ENCODE results near the gene TNFSF11. TPM values are rescaled to one million over a fixed set of nuclear protein-coding genes. Genes with fewer than 3 reads are reported as not detected.

TNFSF11 gene
- polyA plus RNA-seq, 6 donors from 2014 or later = not detected

GRCh38 chr13:42569576-42570344, 4.2 kb upstream of the TNFSF11 start:
- DNase-seq (no peak), ATAC-seq (ENCODE audit: low read depth in 2 of 2) (no peak)
- Mint-ChIP-seq H3K4me1 (peaks cover 6 to 11% (median 9%) of the 10 kb centered on the region in 3 donors), H3K9me3 (peaks cover 0 to 13% (median 5%) of the 10 kb centered on the region in 7 donors), H3K27me3 (peaks cover 4 to 17% (median 10%) of the 10 kb centered on the region in 3 donors), H3K4me3 (peak overlapping the region in 1 of 8 donors; percentile 82), H3K27ac (no peak overlapping the region), H3K36me3 (peaks cover 0 to 2% of the 10 kb centered on the region in 2 donors)

DNA sequence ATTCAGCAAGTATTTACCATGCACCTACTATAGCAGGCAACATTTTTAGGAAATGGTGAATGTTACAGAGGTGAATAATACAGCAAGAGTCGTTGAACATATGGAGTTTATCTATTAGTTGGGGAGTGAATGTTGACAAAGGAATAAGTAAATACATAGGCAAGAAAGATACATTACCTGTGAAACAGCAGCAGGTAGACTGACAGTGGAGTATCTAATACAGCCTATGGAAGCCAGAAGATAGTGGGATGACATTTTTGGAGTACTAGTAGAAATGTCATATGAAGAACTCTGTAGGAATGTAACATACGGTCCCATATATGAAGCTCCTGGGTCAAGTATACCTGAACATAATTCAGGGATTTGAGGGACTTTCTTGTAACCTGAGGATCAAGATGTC, 2.1 kb upstream of the TNFSF11 start:
- Mint-ChIP-seq H3K36me3 (no peaks in the 10 kb centered on the region), H3K4me3 (no peak overlapping the region), H3K27me3 (peaks cover 10 to 25% (median 12%) of the 10 kb centered on the region in 3 donors), H3K27ac (no peak overlapping the region), H3K9me3 (peaks cover 0 to 11% (median 5%) of the 10 kb centered on the region in 7 donors), H3K4me1 (peaks cover 14 to 17% (median 16%) of the 10 kb centered on the region in 3 donors)
- no peak for ATAC-seq (ENCODE audit: low read depth in 2 of 2)
- DNase-seq = no peak

- peak; percentile 79 to 81 for ATAC-seq (ENCODE audit: low read depth in 2 of 2)
- Mint-ChIP-seq H3K4me3 (peak overlapping the region; percentile 79 to 91 (median 86)), H3K36me3 (no peaks in the 10 kb centered on the region), H3K9me3 (peaks cover 0 to 11% (median 5%) of the 10 kb centered on the region in 7 donors), H3K4me1 (peaks cover 14 to 17% (median 14%) of the 10 kb centered on the region in 3 donors), H3K27ac (peak overlapping the region in 4 of 6 donors; percentile 69 to 86 (median 75)), H3K27me3 (peaks cover 26 to 43% (median 30%) of the 10 kb centered on the region in 3 donors)
- peak; percentile 22 for DNase-seq
Measured at GRCh38 chr13:42574435-42575311, 721 bp downstream of the TNFSF11 start.

- no peak overlapping the region for H3K27ac Mint-ChIP-seq
- peaks cover 30 to 46% (median 31%) of the 10 kb centered on the region in 3 donors for H3K27me3 Mint-ChIP-seq
- no peak for ATAC-seq (ENCODE audit: low read depth in 2 of 2)
Measured at GRCh38 chr13:42575938-42576337, 2.0 kb downstream of the TNFSF11 start.

GRCh38 chr13:42577538-42577937, 3.6 kb downstream of the TNFSF11 start:
- Mint-ChIP-seq H3K9me3 (peaks cover 0 to 3% (median 0%) of the 10 kb centered on the region in 7 donors), H3K36me3 (no peaks in the 10 kb centered on the region), H3K27ac (no peak overlapping the region), H3K27me3 (peaks cover 30 to 43% (median 36%) of the 10 kb centered on the region in 3 donors), H3K4me3 (no peak overlapping the region), H3K4me1 (peaks cover 14 to 17% (median 14%) of the 10 kb centered on the region in 3 donors)
- no peak for ATAC-seq (ENCODE audit: low read depth in 2 of 2)
- DNase-seq = no peak

More at GRCh38 chr13:42575938-42576337, 2.0 kb downstream of the TNFSF11 start:
- no peaks in the 10 kb centered on the region for H3K36me3 Mint-ChIP-seq
- H3K4me1 Mint-ChIP-seq = peaks cover 14 to 17% (median 14%) of the 10 kb centered on the region in 3 donors
- H3K9me3 Mint-ChIP-seq = peaks cover 0 to 11% (median 4%) of the 10 kb centered on the region in 7 donors
- peak overlapping the region in 3 of 8 donors; percentile 9 to 79 (median 39) for H3K4me3 Mint-ChIP-seq
- no peak for DNase-seq

DNA sequence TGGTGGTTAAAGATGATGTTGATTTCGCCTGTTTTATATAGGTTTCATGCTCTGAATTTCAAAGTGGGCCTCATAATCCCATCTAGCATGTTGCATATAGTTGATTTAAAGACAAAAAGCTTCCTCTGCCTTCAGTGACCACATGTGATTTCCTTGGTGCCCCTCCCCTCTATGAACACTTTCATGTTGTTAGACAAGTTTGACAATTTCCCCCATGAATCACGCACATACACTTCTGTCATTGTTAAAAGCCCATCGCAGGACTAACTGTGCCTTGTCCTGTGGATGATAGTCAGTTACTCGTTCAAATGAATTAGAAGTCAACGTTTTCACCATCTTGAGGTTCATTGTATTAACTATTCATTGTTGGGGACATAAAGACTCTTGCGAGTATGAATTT, 6.7 kb downstream of the TNFSF11 start:
- H3K27me3 Mint-ChIP-seq = peaks cover 18 to 35% (median 25%) of the 10 kb centered on the region in 3 donors
- H3K27ac Mint-ChIP-seq = no peak overlapping the region
- ATAC-seq (ENCODE audit: low read depth in 2 of 2) = no peak
- no peaks in the 10 kb centered on the region for H3K9me3 Mint-ChIP-seq
- DNase-seq = no peak
- no peaks in the 10 kb centered on the region for H3K36me3 Mint-ChIP-seq
- H3K4me3 Mint-ChIP-seq = no peak overlapping the region
- H3K4me1 Mint-ChIP-seq = no peaks in the 10 kb centered on the region

DNA sequence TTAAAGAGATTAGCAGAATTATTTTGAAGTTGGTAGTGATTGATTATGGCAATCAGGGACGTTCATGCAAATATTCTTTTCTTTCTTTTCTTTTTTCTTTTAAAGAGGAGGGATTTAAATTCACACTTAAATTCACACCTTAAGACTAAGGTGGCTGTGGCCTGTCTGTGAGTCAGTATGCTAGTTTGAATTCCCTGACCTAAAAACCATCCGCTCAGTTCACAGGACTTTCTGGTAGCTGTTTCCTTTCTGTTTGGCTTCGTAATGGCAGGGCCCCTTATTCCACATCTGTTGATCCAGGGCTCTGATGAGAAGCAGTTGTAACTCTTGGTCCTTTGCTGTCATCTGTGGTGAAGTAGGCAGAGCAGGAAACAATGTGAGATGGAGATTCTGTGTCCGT, 7.5 kb downstream of the TNFSF11 start:
- DNase-seq = no peak
- H3K27ac Mint-ChIP-seq = no peak overlapping the region
- H3K27me3 Mint-ChIP-seq = peaks cover 18 to 31% (median 25%) of the 10 kb centered on the region in 3 donors
- H3K4me3 Mint-ChIP-seq = no peak overlapping the region
- H3K36me3 Mint-ChIP-seq = no peaks in the 10 kb centered on the region
- no peak for ATAC-seq (ENCODE audit: low read depth in 2 of 2)
- H3K4me1 Mint-ChIP-seq = no peaks in the 10 kb centered on the region
- no peaks in the 10 kb centered on the region for H3K9me3 Mint-ChIP-seq

DNA sequence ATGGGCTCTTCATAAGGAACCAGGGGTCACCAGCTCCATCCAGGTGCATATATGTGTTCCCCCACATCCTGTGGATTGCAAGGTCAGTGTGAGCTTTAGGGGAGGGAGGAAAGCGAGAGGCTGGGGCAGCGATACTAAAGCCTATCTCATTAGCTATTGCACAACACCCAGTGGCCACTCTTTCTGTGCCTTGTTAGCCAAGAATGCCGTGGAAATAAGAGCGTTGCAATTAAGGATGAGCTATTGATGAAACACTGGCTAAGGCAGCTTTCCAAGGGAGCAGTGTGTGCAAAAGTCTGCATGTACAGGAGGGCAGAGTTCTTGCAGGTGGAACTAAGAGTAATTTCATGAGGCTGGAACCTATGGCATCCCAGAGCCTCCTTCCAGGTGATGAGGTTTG, 17.6 kb downstream of the TNFSF11 start:
- no peak overlapping the region for H3K4me3 Mint-ChIP-seq
- DNase-seq (no peak), ATAC-seq (ENCODE audit: low read depth in 2 of 2) (no peak)
- no peaks in the 10 kb centered on the region for H3K4me1 Mint-ChIP-seq
- H3K36me3 Mint-ChIP-seq = no peaks in the 10 kb centered on the region
- H3K27me3 Mint-ChIP-seq = peaks cover 18 to 42% (median 18%) of the 10 kb centered on the region in 3 donors
- H3K9me3 Mint-ChIP-seq = no peaks in the 10 kb centered on the region
- H3K27ac Mint-ChIP-seq = no peak overlapping the region

DNA sequence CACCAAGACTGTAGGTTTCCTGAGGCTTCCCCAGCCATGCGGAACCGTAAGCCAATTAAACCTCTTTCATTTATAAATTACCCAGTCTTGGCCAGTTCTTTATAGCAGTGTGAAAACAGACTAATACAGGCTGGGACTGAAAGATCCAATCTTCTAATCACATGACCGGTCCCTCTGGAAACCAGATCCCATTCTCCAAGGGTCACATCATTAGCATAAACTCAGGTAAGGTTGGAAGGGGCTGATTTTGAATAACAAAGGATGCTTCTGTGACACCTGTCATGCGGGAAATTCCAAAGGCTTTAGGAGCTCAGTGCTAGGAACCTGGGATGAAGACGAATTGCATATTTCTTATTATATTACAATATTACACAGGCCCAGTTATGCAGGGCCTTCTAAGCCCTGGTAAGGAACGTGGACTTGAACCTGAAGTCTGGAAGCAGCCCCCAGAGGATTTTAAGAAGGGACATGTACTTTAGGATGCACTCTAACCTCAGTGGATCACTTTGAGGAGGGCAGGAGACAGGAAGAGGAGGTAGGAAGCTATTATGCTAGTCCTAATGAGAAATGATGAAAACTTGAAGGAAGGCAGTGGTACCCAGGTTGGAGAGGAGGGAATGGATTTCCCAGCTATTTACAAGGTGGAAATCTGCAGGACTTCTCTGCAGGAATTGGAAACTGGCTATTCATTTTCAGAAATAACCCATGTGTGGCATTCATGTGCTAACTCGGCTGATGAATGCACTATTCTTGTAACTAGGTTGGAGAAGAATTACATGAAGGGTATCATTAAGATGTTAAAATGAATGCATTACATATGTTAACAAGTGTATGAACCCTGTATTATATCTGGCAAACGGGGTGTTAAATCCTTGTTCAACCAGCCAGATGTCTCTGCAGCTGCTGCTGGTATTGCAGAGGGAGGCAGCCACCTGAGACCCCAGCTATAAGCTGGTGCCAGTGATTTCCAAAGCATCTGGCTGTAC, 19.3 kb downstream of the TNFSF11 start:
- no peak for DNase-seq
- Mint-ChIP-seq H3K4me3 (no peak overlapping the region), H3K27ac (no peak overlapping the region), H3K36me3 (no peaks in the 10 kb centered on the region), H3K4me1 (no peaks in the 10 kb centered on the region), H3K27me3 (peaks cover 18 to 39% (median 18%) of the 10 kb centered on the region in 3 donors), H3K9me3 (no peaks in the 10 kb centered on the region)
- no peak for ATAC-seq (ENCODE audit: low read depth in 2 of 2)

DNA sequence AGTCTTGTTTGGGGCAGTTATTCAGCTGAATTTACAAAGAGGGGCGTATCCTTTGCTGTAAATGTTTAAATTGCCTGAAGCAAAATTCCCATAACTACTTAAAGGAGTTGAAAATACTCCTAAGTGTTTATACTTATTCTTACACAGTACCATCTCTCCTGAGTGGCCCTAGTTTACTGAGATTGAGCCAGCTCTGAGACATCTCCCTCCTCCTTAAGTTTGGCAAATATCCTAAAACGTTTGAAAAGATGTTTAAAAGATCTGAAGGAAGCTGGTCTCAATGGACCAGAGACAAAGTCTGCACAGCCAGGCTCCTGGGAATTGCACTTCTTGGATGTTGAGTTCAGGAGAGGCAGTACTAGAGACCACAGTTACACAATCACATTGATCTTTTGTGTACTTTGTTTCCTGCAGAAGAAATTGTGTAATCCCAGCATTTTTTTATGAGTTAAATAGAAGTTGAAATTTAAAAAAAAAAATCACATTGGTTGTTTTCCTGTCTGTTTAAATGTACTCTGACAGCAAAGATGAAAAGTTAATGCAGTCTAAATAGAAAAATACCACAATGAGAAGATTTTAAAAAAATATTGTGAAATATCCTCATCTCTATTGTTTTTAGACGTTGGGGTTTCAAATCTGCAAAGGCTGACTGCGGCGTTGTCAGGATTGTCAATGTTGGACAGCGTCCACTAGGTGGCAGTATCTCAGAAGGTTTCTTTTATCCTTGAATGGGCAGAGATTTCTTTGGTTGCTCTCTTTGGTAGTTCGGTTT, 20.7 kb downstream of the TNFSF11 start:
- H3K27ac Mint-ChIP-seq = no peak overlapping the region
- peaks cover 14 to 28% (median 26%) of the 10 kb centered on the region in 3 donors for H3K27me3 Mint-ChIP-seq
- peak; percentile 34 to 52 for ATAC-seq (ENCODE audit: low read depth in 2 of 2)
- H3K36me3 Mint-ChIP-seq = no peaks in the 10 kb centered on the region
- H3K4me3 Mint-ChIP-seq = no peak overlapping the region
- peak; percentile 22 for DNase-seq
- no peaks in the 10 kb centered on the region for H3K9me3 Mint-ChIP-seq
- H3K4me1 Mint-ChIP-seq = no peaks in the 10 kb centered on the region

DNA sequence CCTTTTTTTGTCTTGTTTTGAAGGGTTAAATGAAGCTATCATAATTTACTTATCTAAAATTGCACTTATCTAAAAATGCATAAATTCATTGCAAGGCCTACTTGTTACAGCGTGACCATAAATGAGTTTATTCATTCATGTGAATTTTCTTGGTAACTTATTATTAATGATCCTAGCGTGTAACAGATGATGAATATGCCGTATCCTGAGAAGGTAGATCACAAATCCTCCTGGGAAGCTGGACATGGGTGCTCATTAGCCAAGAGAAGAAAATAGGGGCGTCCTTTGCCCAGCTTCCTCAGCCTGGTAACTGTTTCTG, 21.3 kb downstream of the TNFSF11 start:
- Mint-ChIP-seq H3K4me1 (no peaks in the 10 kb centered on the region), H3K9me3 (no peaks in the 10 kb centered on the region), H3K27ac (peak overlapping the region in 1 of 6 donors; percentile 38), H3K36me3 (no peaks in the 10 kb centered on the region), H3K27me3 (peaks cover 13 to 33% (median 26%) of the 10 kb centered on the region in 3 donors), H3K4me3 (no peak overlapping the region)
- DNase-seq (no peak), ATAC-seq (ENCODE audit: low read depth in 2 of 2) (no peak)

DNA sequence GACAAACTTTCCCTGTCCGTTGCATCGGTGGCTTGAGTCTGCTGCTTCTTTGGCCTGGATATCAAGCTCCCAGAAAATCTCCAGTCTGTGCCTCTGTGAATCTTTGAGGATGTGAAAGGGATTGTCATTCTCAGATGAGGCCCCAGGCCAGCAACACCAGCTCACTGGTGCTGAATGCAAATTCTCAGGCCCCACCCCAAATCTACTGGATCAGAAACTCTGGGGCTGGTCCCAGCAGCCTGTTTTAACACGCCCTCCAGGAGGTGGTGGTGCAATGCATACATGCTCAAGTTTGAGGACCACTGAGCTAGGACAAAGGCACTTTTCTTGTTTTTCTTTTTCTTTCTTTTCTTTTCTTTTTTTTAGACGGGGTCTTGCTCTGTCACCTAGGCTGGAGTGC, 23.6 kb downstream of the TNFSF11 start:
- DNase-seq (no peak), ATAC-seq (ENCODE audit: low read depth in 2 of 2) (no peak)
- peaks cover 7 to 16% (median 16%) of the 10 kb centered on the region in 3 donors for H3K27me3 Mint-ChIP-seq
- H3K9me3 Mint-ChIP-seq = no peaks in the 10 kb centered on the region
- no peaks in the 10 kb centered on the region for H3K4me1 Mint-ChIP-seq
- no peaks in the 10 kb centered on the region for H3K36me3 Mint-ChIP-seq
- peak overlapping the region in 1 of 6 donors; percentile 79 for H3K27ac Mint-ChIP-seq
- H3K4me3 Mint-ChIP-seq = no peak overlapping the region
